ENCODE results near the gene PEX10. TPM values are rescaled to one million over a fixed set of nuclear protein-coding genes. Genes with fewer than 3 reads are reported as not detected.

PEX10 gene
- total and polyA plus RNA-seq, 10 of the 15 experiments (the other 5 are each of a cell fraction or from before 2014, with no cell fraction given): 0.24 to 24.9 (median 16.8) TPM; not detected in 1

GRCh38 chr1:2429780-2430591 is 17.6 kb upstream of the PEX10 start:
- 70% methylated on average over 20 of the region's 20 CpGs for WGBS (ENCODE audit: insufficient coverage, insufficient replicate concordance, low lambda C conversion rate, missing lambda C conversion rate)
- Histone ChIP-seq H3K4me1 (ENCODE audit: control insufficient read depth, insufficient read depth, low read length) (no peaks in the 10 kb centered on the region), H3K9me3 (replicated peaks; ENCODE audit: control insufficient read depth, insufficient read depth, low read length) (peaks cover 4% of the 10 kb centered on the region; the same call in 1 of the 3 replicates), H3K79me2 (ENCODE audit: control insufficient read depth, insufficient read depth, low read length) (no peaks in the 10 kb centered on the region), H4K20me1 (ENCODE audit: control insufficient read depth, insufficient read depth) (no peaks in the 10 kb centered on the region), H3K36me3 (ENCODE audit: control insufficient read depth in 2 of 2, insufficient read depth in 2 of 2, low read length in 1 of 2) (no peaks in the 10 kb centered on the region), H3K27ac (ENCODE audit: control insufficient read depth, insufficient read depth) (no peak overlapping the region), H2AFZ (ENCODE audit: control insufficient read depth, low read depth, low read length) (no peak overlapping the region), H3K9ac (ENCODE audit: control insufficient read depth, insufficient read depth, low read length) (no peak overlapping the region), H3K27me3 (replicated peaks in 1 of 2; ENCODE audit: control insufficient read depth in 2 of 2, insufficient read depth in 2 of 2, low read length in 1 of 2) (no peaks in the 10 kb centered on the region; a peak in 2 of 4 replicates), H3K4me3 (no peak overlapping the region), H3K4me2 (ENCODE audit: control insufficient read depth, insufficient read depth) (no peak overlapping the region)
- CTCF ChIA-PET: interaction anchor here (0.9 to 1.7 kb wide), 4 partner anchors 14 to 117 kb away, joined by 3 to 6 read pairs (median 4); partner anchors contain the start of gene PANK4
- TF ChIP-seq ZNF687 (IDR thresholded peaks at IDR 0.05): no peak
- peak; percentile 21 to 49 (median 36); a peak in 3 of 6 replicates for TF ChIP-seq CTCF (IDR thresholded peaks at IDR 0.05 in 2 of 3, conservative IDR thresholded peaks at IDR 0.05 in 1 of 3; ENCODE audit: control insufficient read depth in 2 of 3, extremely low read depth in 1 of 3, insufficient read depth in 1 of 3, low read depth in 3 of 3, low read length in 3 of 3)
- SMC1A ChIA-PET (ENCODE audit: uncharacterized antibody, unreplicated experiment): interaction anchor here (1.1 kb wide), 1 partner anchor 155 kb away, joined by 3 read pairs; no protein-coding TSS in a partner anchor
- FAIRE-seq: no peak
- DNase-seq (ENCODE audit: low read depth, low spot score): no peak
- ATAC-seq: peak; percentile 64
- intact Hi-C loops (cut with micrococcal nuclease; ENCODE audit: unreplicated experiment) (no loop called here), in situ Hi-C loops (cut with MboI) (no loop called here)
- no TSS peak for BruUV-seq (replicated peaks)
- POLR2A ChIA-PET: interaction anchor here (1.0 kb wide), 1 partner anchor 119 kb away, joined by 3 read pairs; no protein-coding TSS in a partner anchor
- RAD21 ChIA-PET (ENCODE audit: unreplicated experiment): interaction anchor here (1.2 kb wide), 1 partner anchor 119 kb away, joined by 3 read pairs; no protein-coding TSS in a partner anchor
